H1 (cell line): ENCODE data around the gene FRMD4A. TPM values are rescaled to one million over a fixed set of nuclear protein-coding genes. Genes with fewer than 3 reads are reported as not detected.

Source experiments
- CTCF ChIA-PET: fragments of 300-600 bp; sonication (Branson Sonifier 250); formaldehyde crosslinking; loops from one replicate; lab custom pipeline; 2021; ENCODE audit not compliant: partially characterized antibody; lab: Charles Lee
- POLR2A ChIA-PET: fragments of 300-600 bp; sonication (Branson Sonifier 250); formaldehyde crosslinking; loops from one replicate; lab custom pipeline; 2021; ENCODE audit warnings: inconsistent platforms; ENCODE audit not compliant: partially characterized antibody; lab: Charles Lee
- DNase-seq, 2 experiments: peaks; one replicate each; pipeline versions ENCODE4 v3.0.0 to v3.0.0-alpha.2; 2010 to 2022; ENCODE audit warnings: low spot score in 2 of 2, low read depth in 1 of 2, mixed read lengths in 1 of 2
- FAIRE-seq: peaks from 2 replicates; lab custom pipeline; 2011; peaks lifted over from hg19 to GRCh38; lab: Jason Lieb, UNC
- H2AFZ ChIP-seq: 2 replicates; pipeline ENCODE4 v1.8.1; 2012; ENCODE audit warnings: low read length, inconsistent platforms
- H2AK5ac ChIP-seq: 2 replicates; pipeline ENCODE4 v1.6.1; 2013; ENCODE audit warnings: low read depth, low read length
- H2BK120ac ChIP-seq: replicated peaks from 2 replicates; pipeline ENCODE3; 2013; ENCODE audit warnings: low read depth, low read length, inconsistent platforms
- H2BK12ac ChIP-seq: 2 replicates; pipeline ENCODE4 v1.6.1; 2013; ENCODE audit warnings: low read depth, low read length
- H2BK15ac ChIP-seq: 2 replicates; pipeline ENCODE4 v1.6.1; 2013; ENCODE audit warnings: low read length
- H2BK20ac ChIP-seq: 2 replicates; pipeline ENCODE4 v1.6.1; 2013; ENCODE audit warnings: low read length
- H2BK5ac ChIP-seq: 2 replicates; pipeline ENCODE4 v1.6.1; 2013; ENCODE audit warnings: low read depth, low read length
- H3K14ac ChIP-seq: 2 replicates; pipeline ENCODE4 v1.6.1; 2013; ENCODE audit warnings: inconsistent platforms; ENCODE audit not compliant: insufficient read length
- H3K18ac ChIP-seq: 2 replicates; pipeline ENCODE4 v1.6.1; 2013; ENCODE audit warnings: low read length; ENCODE audit errors: extremely low read depth
- H3K23ac ChIP-seq: 2 replicates; pipeline ENCODE4 v1.6.1; 2013; ENCODE audit warnings: inconsistent platforms; ENCODE audit not compliant: insufficient read length
- H3K23me2 ChIP-seq: 2 replicates; pipeline ENCODE4 v1.6.1; 2013; ENCODE audit warnings: low read depth, low read length
- H3K27ac ChIP-seq: 2 replicates; pipeline ENCODE4 v1.6.1; 2011; ENCODE audit warnings: low read depth, low read length, inconsistent platforms
- H3K27me3 ChIP-seq, 4 experiments: replicated peaks in 1 of 4; 1 replicate in 1 of 4; 2 replicates in 3 of 4; pipeline versions ENCODE4 v1.6.1 to v1.8.1; 2011 to 2013; ENCODE audit warnings: low read length in 3 of 4, mild to moderate bottlenecking in 3 of 4, inconsistent platforms in 2 of 4, mixed read lengths in 2 of 4, moderate library complexity in 1 of 4; ENCODE audit not compliant: control insufficient read depth in 3 of 4, insufficient read depth in 3 of 4; ENCODE audit errors: extremely low read depth in 1 of 4
- H3K36me3 ChIP-seq, 4 experiments: 2 replicates each; pipeline versions ENCODE4 v1.6.1 to v1.8.1; 2011 to 2013; ENCODE audit warnings: mild to moderate bottlenecking in 4 of 4, low read length in 3 of 4, moderate library complexity in 2 of 4, control low read depth in 1 of 4, inconsistent platforms in 1 of 4; ENCODE audit not compliant: insufficient read depth in 4 of 4, control insufficient read depth in 2 of 4
- H3K4ac ChIP-seq: replicated peaks from 2 replicates; pipeline ENCODE3; 2013; ENCODE audit warnings: low read length, low read depth, mixed read lengths, inconsistent platforms; ENCODE audit not compliant: insufficient read length
- H3K4me1 ChIP-seq, 4 experiments: replicated peaks in 1 of 4; 1 replicate in 1 of 4; 2 replicates in 3 of 4; pipeline versions ENCODE4 v1.6.1 to v1.8.1; 2011 to 2013; ENCODE audit warnings: low read length in 3 of 4, inconsistent platforms in 2 of 4, mixed read lengths in 1 of 4; ENCODE audit not compliant: insufficient read depth in 4 of 4, control insufficient read depth in 3 of 4
- H3K4me2 ChIP-seq, 2 experiments: 2 replicates each; pipeline versions ENCODE4 v1.6.1 to v1.8.1; 2011 to 2013; ENCODE audit warnings: low read depth in 2 of 2, low read length in 2 of 2, control low read depth in 1 of 2, inconsistent platforms in 1 of 2, mild to moderate bottlenecking in 1 of 2; ENCODE audit not compliant: insufficient read depth in 1 of 2
- H3K4me3 ChIP-seq, 4 experiments: fragments of 200-600, 300-600 bp in 1 of 4; sonication (generic), shearing (Covaris generic), sonication (Bioruptor Twin) in 1 of 4; 2 replicates each; pipeline versions ENCODE4 v1.5.1 to v1.8.1; 2011 to 2016; ENCODE audit warnings: low read length in 4 of 4, low read depth in 3 of 4, control low read depth in 2 of 4, inconsistent platforms in 2 of 4, mild to moderate bottlenecking in 2 of 4, mixed read lengths in 1 of 4, moderate library complexity in 1 of 4; ENCODE audit not compliant: insufficient read depth in 2 of 4; ENCODE audit errors: extremely low read depth in 1 of 4
- H3K56ac ChIP-seq: replicated peaks from 2 replicates; pipeline ENCODE3; 2013; ENCODE audit warnings: low read depth, mild to moderate bottlenecking, mixed read lengths, low read length, inconsistent platforms; ENCODE audit not compliant: insufficient read length
- H3K79me1 ChIP-seq: 2 replicates; pipeline ENCODE4 v1.6.1; 2013; ENCODE audit warnings: low read depth, low read length, control low read depth
- H3K79me2 ChIP-seq, 2 experiments: 2 replicates each; pipeline versions ENCODE4 v1.6.1 to v1.8.1; 2012 to 2013; ENCODE audit warnings: low read length in 2 of 2, mild to moderate bottlenecking in 2 of 2, inconsistent platforms in 1 of 2; ENCODE audit not compliant: insufficient read depth in 2 of 2, control insufficient read depth in 1 of 2
- H3K9ac ChIP-seq, 4 experiments: replicated peaks in 1 of 4; 1 replicate in 1 of 4; 2 replicates in 3 of 4; pipeline versions ENCODE4 v1.6.1 to v1.8.1; 2011 to 2013; ENCODE audit warnings: low read depth in 3 of 4, low read length in 3 of 4, control low read depth in 2 of 4, mild to moderate bottlenecking in 2 of 4, moderate library complexity in 2 of 4, inconsistent platforms in 1 of 4; ENCODE audit errors: extremely low read depth in 1 of 4
- H3K9me3 ChIP-seq, 2 experiments: 2 replicates each; pipeline versions ENCODE4 v1.6.1 to v1.8.1; 2012 to 2013; ENCODE audit warnings: mild to moderate bottlenecking in 2 of 2, moderate library complexity in 2 of 2, control low read depth in 1 of 2, inconsistent platforms in 1 of 2, low read depth in 1 of 2, low read length in 1 of 2, mixed read lengths in 1 of 2; ENCODE audit not compliant: insufficient read depth in 2 of 2
- H4K20me1 ChIP-seq, 2 experiments: replicated peaks in 1 of 2; 2 replicates each; pipeline versions ENCODE3 to v1.8.1; 2011 to 2013; ENCODE audit warnings: inconsistent platforms in 2 of 2, low read length in 2 of 2, mild to moderate bottlenecking in 1 of 2; ENCODE audit not compliant: insufficient read depth in 2 of 2, control insufficient read depth in 1 of 2
- H4K5ac ChIP-seq: 2 replicates; pipeline ENCODE4 v1.6.1; 2013; ENCODE audit warnings: low read length, low read depth, mixed read lengths, inconsistent platforms; ENCODE audit not compliant: insufficient read length
- H4K8ac ChIP-seq: 2 replicates; pipeline ENCODE4 v1.8.0; 2013; ENCODE audit warnings: mild to moderate bottlenecking, moderate library complexity, low read length, inconsistent platforms; ENCODE audit not compliant: insufficient read depth; ENCODE audit errors: extremely low read depth
- H4K91ac ChIP-seq: replicated peaks from 2 replicates; pipeline ENCODE3; 2013; ENCODE audit warnings: low read length, mixed read lengths, inconsistent platforms; ENCODE audit not compliant: insufficient read length
- CHD1 ChIP-seq: IDR thresholded peaks from 2 replicates; pipeline ENCODE4 v1.6.1; 2012; ENCODE audit warnings: low read depth, low read length, improper control_type of control experiment
- EP300 ChIP-seq, 2 experiments: IDR thresholded peaks; 1 replicate in 1 of 2; 2 replicates in 1 of 2; pipeline ENCODE4 v1.6.1; 2011 to 2012; ENCODE audit warnings: low read depth in 2 of 2, low read length in 2 of 2, mild to moderate bottlenecking in 2 of 2, borderline replicate concordance in 1 of 2, inconsistent platforms in 1 of 2, moderate library complexity in 1 of 2
- KDM1A ChIP-seq: fragments of 200-600, 300-600 bp; sonication (generic); IDR thresholded peaks from 2 replicates; pipeline ENCODE4 v1.7.1; 2016; ENCODE audit warnings: mild to moderate bottlenecking, low read length, borderline replicate concordance
- POLR2A ChIP-seq, 2 experiments: IDR thresholded peaks; 1 replicate in 1 of 2; 2 replicates in 1 of 2; pipeline ENCODE4 v1.6.1; 2011; ENCODE audit warnings: low read depth in 2 of 2, low read length in 2 of 2, mild to moderate bottlenecking in 2 of 2; ENCODE audit errors: control extremely low read depth in 1 of 2
- SIN3A ChIP-seq, 2 experiments: IDR thresholded peaks in 1 of 2; conservative IDR thresholded peaks in 1 of 2; 2 replicates each; pipeline ENCODE4 v1.6.1; 2011 to 2012; ENCODE audit warnings: low read length in 2 of 2, improper control_type of control experiment in 1 of 2, low read depth in 1 of 2, mild to moderate bottlenecking in 1 of 2
- SIRT6 ChIP-seq: IDR thresholded peaks from one replicate; pipeline ENCODE4 v1.7.1; 2012; ENCODE audit warnings: low read length, inconsistent platforms
- SP1 ChIP-seq: IDR thresholded peaks from 2 replicates; pipeline ENCODE4 v1.6.1; 2011; ENCODE audit warnings: low read depth, low read length
- SP4 ChIP-seq: IDR thresholded peaks from 2 replicates; pipeline ENCODE4 v1.6.1; 2012; ENCODE audit warnings: low read length, inconsistent platforms
- TAF1 ChIP-seq: IDR thresholded peaks from 2 replicates; pipeline ENCODE4 v1.6.1; 2011; ENCODE audit warnings: mild to moderate bottlenecking, low read depth, low read length
- YY1 ChIP-seq: IDR thresholded peaks from 2 replicates; pipeline ENCODE4 v1.6.1; 2011; ENCODE audit warnings: low read depth, mild to moderate bottlenecking, low read length
- WGBS, 2 experiments: shearing (Covaris generic) in 1 of 2; methylation state at CpG; one replicate each; pipeline versions ENCODE4 v1.1.6 to v1.1.7; 2013 to 2015; ENCODE audit warnings: low lambda C conversion rate in 2 of 2, mixed read lengths in 2 of 2, inconsistent platforms in 1 of 2, low coverage in 1 of 2, missing lambda C conversion rate in 1 of 2; ENCODE audit not compliant: insufficient replicate concordance in 2 of 2, insufficient coverage in 1 of 2, insufficient read length in 1 of 2; ENCODE audit errors: extremely low coverage in 1 of 2, missing lambda C conversion rate in 1 of 2; 5-methylcytosine and 5-hydroxymethylcytosine counted together
- polyA plus RNA-seq, 7 experiments: library from polyadenylated mRNA; depleted of rRNA in 3 of 7; stranded (reverse) in 5 of 7; unstranded in 2 of 7; fragments of >200 nt in 5 of 7; fragments of 200-250 nt in 2 of 7; gene quantifications; 1 replicate in 5 of 7; 2 replicates in 1 of 7; 4 replicates in 1 of 7; pipeline versions ENCODE4 v1.2.1 to v1.2.3, GENCODE V29; 2011 to 2013; ENCODE audit warnings: missing spikeins in 2 of 7, mixed read lengths in 2 of 7
- total RNA-seq: library from RNA; stranded (reverse); fragmentation: NEBNext Ultra II Directional; extraction: Animal tissue kit (Norgen Biotek cat#: 25700); gene quantifications from 2 replicates; pipeline ENCODE4 v1.2.1, GENCODE V29; 2021
- TF ChIP-seq, protein P1 (sequence below): IDR thresholded peaks from 2 replicates; pipeline ENCODE4 v1.6.1; 2011; ENCODE audit warnings: low read depth, mild to moderate bottlenecking, low read length; ENCODE audit not compliant: insufficient read depth

FRMD4A gene
- total and polyA plus RNA-seq, 2 of the 8 experiments (the other 6 are each of a cell fraction or from before 2014, with no cell fraction given), result 38.6 to 39.6 TPM

DNA sequence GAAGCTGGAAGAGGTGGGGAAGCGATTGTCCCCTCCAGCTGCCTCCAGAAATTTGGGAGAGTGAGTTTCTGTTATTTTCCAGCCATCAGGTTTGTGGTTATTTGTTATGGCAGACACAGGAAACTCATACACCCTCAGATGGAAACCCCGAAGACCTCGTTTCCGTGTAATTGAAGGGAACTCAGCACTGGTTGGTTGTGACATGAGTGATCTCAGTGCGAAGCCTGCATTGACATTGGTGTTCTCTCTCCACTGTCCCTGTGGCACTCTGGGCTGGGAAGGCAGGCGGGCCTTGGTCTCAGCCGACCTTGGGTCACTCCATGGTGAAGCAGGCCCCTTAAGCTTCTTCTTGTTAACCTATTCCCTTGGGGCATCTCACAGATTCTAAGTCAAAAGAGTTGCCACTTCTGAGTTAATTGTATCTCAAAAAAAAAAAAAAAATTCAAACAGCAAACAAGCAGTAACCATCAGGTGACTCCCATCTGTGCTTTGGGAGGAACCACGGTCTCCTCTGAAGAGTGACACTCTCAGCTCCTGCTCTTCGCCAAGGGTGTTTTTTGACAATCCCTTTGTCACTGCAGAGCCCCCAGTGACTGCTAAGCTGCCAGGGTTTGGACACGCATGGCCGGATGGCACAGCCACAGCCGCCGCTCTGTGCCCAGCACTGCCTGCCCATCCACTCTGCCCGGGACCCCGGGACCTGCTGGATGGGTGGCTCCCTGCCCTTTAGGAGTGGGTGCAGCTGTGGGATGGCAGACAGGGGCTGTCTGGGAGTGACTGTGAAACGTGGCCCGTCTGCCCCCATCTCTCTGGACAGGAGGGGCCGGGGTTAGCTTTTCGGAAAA is 510.4 kb downstream of the FRMD4A start:
- H2BK12ac ChIP-seq, result peak overlapping the region; percentile 40; the same call in 1 of the 2 replicates
- H3K27me3 ChIP-seq, result no peaks in the 10 kb centered on the region
- H3K4me2 ChIP-seq, result no peak overlapping the region
- H3K79me2 ChIP-seq, result peaks cover 0 to 13% of the 10 kb centered on the region in 2 experiments; a peak in 3 of 4 replicates
- peaks cover 13 to 37% (median 24%) of the 10 kb centered on the region in 4 experiments for H3K4me1 ChIP-seq
- H2AFZ ChIP-seq, result no peak overlapping the region
- no peak overlapping the region for H2AK5ac ChIP-seq
- no peak overlapping the region for H2BK15ac ChIP-seq
- CTCF ChIA-PET, result interaction anchor here (0.6 to 1.5 kb wide), 4 partner anchors 11 to 424 kb away, joined by 3 to 4 read pairs (median 3); no protein-coding TSS in a partner anchor
- peaks cover 12 to 14% of the 10 kb centered on the region in 2 experiments; a peak in 3 of 4 replicates for H3K9me3 ChIP-seq
- peak overlapping the region; percentile 16; the same call in 1 of the 2 replicates for H2BK5ac ChIP-seq
- H4K8ac ChIP-seq, result peak overlapping the region; percentile 51
- no peak overlapping the region for H3K23ac ChIP-seq
- no peak overlapping the region for H3K27ac ChIP-seq
- no peak overlapping the region for H3K56ac ChIP-seq
- WGBS, 2 experiments, result 85% methylated on average over 18 of the region's 19 CpGs; no CpG with 5 or more reads in 1 of the 2 experiments
- H3K36me3 ChIP-seq, result no peaks in the 10 kb centered on the region; a peak in 1 of 8 replicates
- no peak overlapping the region for H3K4me3 ChIP-seq
- peak overlapping the region; percentile 29 for H4K91ac ChIP-seq
- H2BK20ac ChIP-seq, result 0 out of 2 replicates have a peak overlapping the region, but pooled peaks have one; percentile 25
- no peaks in the 10 kb centered on the region for H3K23me2 ChIP-seq
- H3K14ac ChIP-seq, result no peak overlapping the region
- no peak overlapping the region for H4K5ac ChIP-seq
- DNase-seq, result no peak
- H3K79me1 ChIP-seq, result 0 out of 2 replicates have a peak, but pooled peaks cover 3% of the 10 kb centered on the region
- POLR2A ChIA-PET, result interaction anchor here (0.5 to 1.7 kb wide), 3 partner anchors 9 to 365 kb away, joined by 3 to 4 read pairs (median 4); no protein-coding TSS in a partner anchor
- H3K18ac ChIP-seq, result peak overlapping the region; percentile 68
- H3K4ac ChIP-seq, result peak overlapping the region; percentile 64
- H3K9ac ChIP-seq, result no peak overlapping the region
- no peaks in the 10 kb centered on the region for H4K20me1 ChIP-seq
- FAIRE-seq, result no peak
- H2BK120ac ChIP-seq, result no peak overlapping the region
- TF ChIP-seq SIN3A (conservative IDR thresholded peaks at IDR 0.05 in 1 of 2, IDR thresholded peaks at IDR 0.05 in 1 of 2; ENCODE audit: low read depth in 1 of 2, low read length in 2 of 2) (no peak), CHD1 (no peak), YY1 (no peak), EP300 (IDR thresholded peaks at IDR 0.05; ENCODE audit: borderline replicate concordance in 1 of 2, low read depth in 2 of 2, low read length in 2 of 2) (no peak), POLR2A (IDR thresholded peaks at IDR 0.05; ENCODE audit: control extremely low read depth in 1 of 2, low read depth in 2 of 2, low read length in 2 of 2) (no peak), SP4 (no peak), TAF1 (no peak), SIRT6 (no peak), KDM1A (no peak), SP1 (no peak)
- TF ChIP-seq, protein P1, sequence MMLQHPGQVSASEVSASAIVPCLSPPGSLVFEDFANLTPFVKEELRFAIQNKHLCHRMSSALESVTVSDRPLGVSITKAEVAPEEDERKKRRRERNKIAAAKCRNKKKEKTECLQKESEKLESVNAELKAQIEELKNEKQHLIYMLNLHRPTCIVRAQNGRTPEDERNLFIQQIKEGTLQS, result no peak
